Endometrial microvascular endothelial cells (primary cell): ENCODE measurements around the gene CCS. TPM values are rescaled to one million over a fixed set of nuclear protein-coding genes. Genes with fewer than 3 reads are reported as not detected.
"Not testable (repeated sequence)": the region's sequence is repeated elsewhere in the genome, so short reads cannot be mapped to it uniquely, and the experiment has no call there.

ENCODE experiments used
- in situ Hi-C: cut with HindIII; loops from 2 replicates; pipeline ENCODE4 v1.10.0; 2017; ENCODE audit warnings: low sequenced_read_pairs, low pct_unique_long_range_greater_than_20kb; ENCODE audit errors: inconsistent ontology term
- total RNA-seq: library from RNA; depleted of rRNA; stranded (reverse); fragments of >200 nt; gene quantifications from one replicate; pipeline ENCODE4 v1.2.3, GENCODE V29; 2015; ENCODE audit errors: inconsistent ontology term

CCS gene
- total RNA-seq, 1 donor from 2014 or later: 27.9 TPM

GRCh38 chr11:66639814-66640340, 46.9 kb downstream of the CCS start:
- in situ Hi-C loops: not testable (repeated sequence)

GRCh38 chr11:66641834-66642233, 48.8 kb downstream of the CCS start:
- in situ Hi-C loops: no loop called here

GRCh38 chr11:66643745-66644437, 50.9 kb downstream of the CCS start:
- in situ Hi-C loops: no loop called here

- in situ Hi-C loops: no loop called here
Measured at GRCh38 chr11:66646828-66647227, 53.8 kb downstream of the CCS start.

GRCh38 chr11:66649903-66650302, 56.9 kb downstream of the CCS start:
- in situ Hi-C loops: no loop called here

- in situ Hi-C loops: no loop called here
Measured at GRCh38 chr11:66651016-66651415, 58.0 kb downstream of the CCS start.

GRCh38 chr11:66652651-66653050, 59.7 kb downstream of the CCS start:
- in situ Hi-C loops: no loop called here

GRCh38 chr11:66653123-66653522, 60.1 kb downstream of the CCS start:
- in situ Hi-C loops: no loop called here

Other genes starting within 250 kb of the CCS start
- gene BRMS1, start 248.1 kb upstream of the CCS start, total RNA-seq: 102 TPM
- gene B4GAT1, start 245.6 kb upstream of the CCS start, total RNA-seq: 27.8 TPM
- not detected for gene SLC29A2, start 221.4 kb upstream of the CCS start, total RNA-seq
- gene NPAS4, start 172.2 kb upstream of the CCS start, total RNA-seq: not detected
- gene MRPL11, start 154.3 kb upstream of the CCS start, total RNA-seq: 77.6 TPM
- gene PELI3, start 126.3 kb upstream of the CCS start, total RNA-seq: 7.9 TPM
- 79.5 TPM for gene DPP3, start 112.8 kb upstream of the CCS start, total RNA-seq
- gene BBS1, start 82.5 kb upstream of the CCS start, total RNA-seq: 26.7 TPM
- 20.6 TPM for gene ZDHHC24, start 47.1 kb upstream of the CCS start, total RNA-seq
- not detected for gene ACTN3, start 46.3 kb upstream of the CCS start, total RNA-seq
- 17.6 TPM for gene CTSF, start 24.6 kb upstream of the CCS start, total RNA-seq
- gene CCDC87, start 122 bp upstream of the CCS start, total RNA-seq: 0.19 TPM
- 74.4 TPM for gene RBM14, start 23.4 kb downstream of the CCS start, total RNA-seq
- 135 TPM for gene RBM4, start 45.5 kb downstream of the CCS start, total RNA-seq
- 17.7 TPM for gene RBM4B, start 84.7 kb downstream of the CCS start, total RNA-seq
- 59.2 TPM for gene SPTBN2, start 136.0 kb downstream of the CCS start, total RNA-seq